HEK293 (cell line): ENCODE measurements around the gene SAMD13.

Experiments
- CTCF ChIA-PET: fragments of 350-600 bp; formaldehyde crosslinking; extraction: SDS; loops from one replicate; lab custom pipeline; 2021; ENCODE audit warnings: antibody characterized with exemption; lab: Yijun Ruan, JAX
- POLR2A ChIA-PET: fragments of 300-600 bp; formaldehyde crosslinking; extraction: SDS; loops from one replicate; lab custom pipeline; 2020; ENCODE audit warnings: antibody characterized with exemption, inconsistent platforms; lab: Yijun Ruan, JAX
- H3K27ac ChIP-seq: fragments of 200-500 bp; sonication (Bioruptor generic); 2 replicates; pipeline ENCODE4 v1.5.1; 2014; ENCODE audit warnings: low read depth, low read length, control low read depth, inconsistent platforms; ENCODE audit errors: extremely low read depth
- H3K36me3 ChIP-seq, 2 experiments: fragments of 200-500 bp in 1 of 2; sonication (Bioruptor generic) in 1 of 2; 1 replicate in 1 of 2; 2 replicates in 1 of 2; pipeline ENCODE4 v1.5.1; 2014 to 2017; ENCODE audit warnings: inconsistent platforms in 2 of 2, low read length in 2 of 2; ENCODE audit not compliant: control insufficient read depth in 2 of 2, insufficient read depth in 1 of 2
- H3K4me1 ChIP-seq: fragments of 200-500 bp; sonication (Bioruptor generic); 2 replicates; pipeline ENCODE4 v1.5.1; 2014; ENCODE audit warnings: mild to moderate bottlenecking, low read length, inconsistent platforms; ENCODE audit not compliant: control insufficient read depth, insufficient read depth
- H3K4me3 ChIP-seq: 2 replicates; pipeline ENCODE4 v1.5.1; 2011; ENCODE audit warnings: low read depth, mild to moderate bottlenecking, control low read depth, low read length, moderate library complexity
- H3K9me3 ChIP-seq: fragments of 200-500 bp; sonication (Bioruptor generic); 2 replicates; pipeline ENCODE4 v1.5.1; 2014; ENCODE audit warnings: low read depth, low read length, inconsistent platforms; ENCODE audit not compliant: control insufficient read depth, insufficient read depth
- GLIS1 ChIP-seq: fragments of 450-650 bp; formaldehyde crosslinking; IDR thresholded peaks from 2 replicates; pipeline ENCODE4 v1.5.1; 2016; ENCODE audit warnings: missing biosample characterization, missing genetic modification characterization
- IKZF3 ChIP-seq: fragments of 450-650 bp; IDR thresholded peaks from 2 replicates; pipeline ENCODE4 v1.5.0; 2018; ENCODE audit warnings: missing biosample characterization, mild to moderate bottlenecking, missing genetic modification characterization, moderate library complexity
- KLF10 ChIP-seq: fragments of 450-650 bp; IDR thresholded peaks from 2 replicates; pipeline ENCODE4 v1.5.1; 2018; ENCODE audit warnings: missing biosample characterization, mild to moderate bottlenecking, missing genetic modification characterization
- KLF7 ChIP-seq: fragments of 450-650 bp; formaldehyde crosslinking; IDR thresholded peaks from 2 replicates; pipeline ENCODE4 v1.5.1; 2016; ENCODE audit warnings: missing biosample characterization, missing genetic modification characterization, borderline replicate concordance
- KLF9 ChIP-seq: fragments of 450-650 bp; formaldehyde crosslinking; IDR thresholded peaks from 2 replicates; pipeline ENCODE4 v1.5.1; 2016; ENCODE audit warnings: missing biosample characterization, missing genetic modification characterization, low read depth
- SCRT1 ChIP-seq: fragments of 450-650 bp; formaldehyde crosslinking; IDR thresholded peaks from 2 replicates; pipeline ENCODE4 v1.5.1; 2016; ENCODE audit warnings: missing biosample characterization, missing genetic modification characterization, borderline replicate concordance
- WT1 ChIP-seq: fragments of 450-650 bp; formaldehyde crosslinking; IDR thresholded peaks from 2 replicates; pipeline ENCODE4 v1.5.1; 2016; ENCODE audit warnings: missing biosample characterization, missing genetic modification characterization
- ZBTB1 ChIP-seq: fragments of 450-650 bp; formaldehyde crosslinking; IDR thresholded peaks from 2 replicates; pipeline ENCODE4 v1.5.1; 2016; ENCODE audit warnings: missing biosample characterization, missing genetic modification characterization
- ZBTB17 ChIP-seq: fragments of 450-650 bp; formaldehyde crosslinking; IDR thresholded peaks from 2 replicates; pipeline ENCODE4 v1.5.1; 2016; ENCODE audit warnings: missing biosample characterization, missing genetic modification characterization
- ZBTB8A ChIP-seq: fragments of 450-650 bp; formaldehyde crosslinking; IDR thresholded peaks from 2 replicates; pipeline ENCODE4 v1.5.1; 2016; ENCODE audit warnings: missing biosample characterization, missing genetic modification characterization
- ZNF174 ChIP-seq: fragments of 450-650 bp; formaldehyde crosslinking; IDR thresholded peaks from 2 replicates; pipeline ENCODE4 v1.5.0; 2017; ENCODE audit warnings: missing biosample characterization, mild to moderate bottlenecking, missing genetic modification characterization
- ZNF335 ChIP-seq: fragments of 450-650 bp; formaldehyde crosslinking; conservative IDR thresholded peaks from 2 replicates; pipeline ENCODE4 v1.5.1; 2016; ENCODE audit warnings: missing biosample characterization, missing genetic modification characterization
- ZNF341 ChIP-seq: fragments of 450-650 bp; formaldehyde crosslinking; IDR thresholded peaks from 2 replicates; pipeline ENCODE4; 2016; ENCODE audit warnings: low read depth, missing biosample characterization, missing genetic modification characterization
- ZNF350 ChIP-seq: fragments of 450-650 bp; formaldehyde crosslinking; IDR thresholded peaks from 2 replicates; pipeline ENCODE4 v1.5.0; 2017; ENCODE audit warnings: missing biosample characterization, mild to moderate bottlenecking, missing genetic modification characterization
- ZNF416 ChIP-seq: fragments of 450-650 bp; formaldehyde crosslinking; IDR thresholded peaks from 2 replicates; pipeline ENCODE4 v1.5.1; 2016; ENCODE audit warnings: missing biosample characterization, missing genetic modification characterization
- ZNF558 ChIP-seq: fragments of 450-650 bp; formaldehyde crosslinking; IDR thresholded peaks from 2 replicates; pipeline ENCODE4 v1.5.1; 2016; ENCODE audit warnings: missing biosample characterization, missing genetic modification characterization
- ZNF629 ChIP-seq: fragments of 450-650 bp; formaldehyde crosslinking; IDR thresholded peaks from 2 replicates; pipeline ENCODE4 v1.5.1; 2017; ENCODE audit warnings: missing biosample characterization, missing genetic modification characterization
- ZSCAN16 ChIP-seq: fragments of 450-650 bp; formaldehyde crosslinking; IDR thresholded peaks from 2 replicates; pipeline ENCODE4 v1.5.1; 2016; ENCODE audit warnings: missing biosample characterization, missing genetic modification characterization
- ZSCAN23 ChIP-seq: fragments of 450-650 bp; formaldehyde crosslinking; IDR thresholded peaks from 2 replicates; pipeline ENCODE4 v1.5.1; 2016; ENCODE audit warnings: missing biosample characterization, missing genetic modification characterization
- ZXDB ChIP-seq: fragments of 450-650 bp; formaldehyde crosslinking; IDR thresholded peaks from 2 replicates; pipeline ENCODE4 v1.5.1; 2016; ENCODE audit warnings: missing biosample characterization, missing genetic modification characterization
- TF ChIP-seq, protein P1 (sequence below): fragments of 450-650 bp; IDR thresholded peaks from 2 replicates; pipeline ENCODE4 v1.5.1; 2018; ENCODE audit warnings: missing biosample characterization, missing genetic modification characterization
- TF ChIP-seq, protein P2 (sequence below): fragments of 450-650 bp; formaldehyde crosslinking; IDR thresholded peaks from 2 replicates; pipeline ENCODE4 v1.5.1; 2017; ENCODE audit warnings: missing biosample characterization, missing genetic modification characterization
- TF ChIP-seq, protein P3 (sequence below): fragments of 450-650 bp; formaldehyde crosslinking; IDR thresholded peaks from 2 replicates; pipeline ENCODE4 v1.5.1; 2016; ENCODE audit warnings: missing biosample characterization, missing genetic modification characterization
- TF ChIP-seq, protein P4 (sequence below): fragments of 450-650 bp; formaldehyde crosslinking; IDR thresholded peaks from 2 replicates; pipeline ENCODE4 v1.5.1; 2017; ENCODE audit warnings: missing biosample characterization, missing genetic modification characterization
- TF ChIP-seq, protein P5 (sequence below): fragments of 450-650 bp; formaldehyde crosslinking; IDR thresholded peaks from 2 replicates; pipeline ENCODE4 v1.5.1; 2016; ENCODE audit warnings: missing biosample characterization, missing genetic modification characterization, borderline replicate concordance

The SAMD13 gene

DNA sequence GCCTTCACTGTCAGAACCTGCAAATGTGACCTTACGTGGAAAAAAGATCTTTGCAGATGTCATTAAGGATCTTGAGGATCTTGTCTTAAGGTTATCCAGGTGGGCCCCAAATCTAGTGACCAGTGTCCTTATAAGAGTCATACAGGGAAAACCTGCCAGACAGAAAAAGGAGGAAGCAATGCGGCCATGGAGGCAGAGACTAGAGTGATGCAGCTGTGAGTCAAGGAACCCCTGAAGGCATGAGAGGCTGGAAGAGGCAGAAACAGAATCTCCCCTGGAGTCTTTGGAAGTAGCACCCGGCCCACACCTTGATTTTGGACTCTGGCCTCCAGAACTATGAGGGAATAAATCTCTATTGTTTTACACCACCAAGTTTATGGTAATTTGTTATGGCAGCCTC is 60.3 kb downstream of the SAMD13 start:
- H3K36me3 ChIP-seq = no peaks in the 10 kb centered on the region
- H3K4me3 ChIP-seq = no peak overlapping the region
- CTCF ChIA-PET = no interaction called here
- no peak overlapping the region for H3K27ac ChIP-seq
- TF ChIP-seq, protein P1, sequence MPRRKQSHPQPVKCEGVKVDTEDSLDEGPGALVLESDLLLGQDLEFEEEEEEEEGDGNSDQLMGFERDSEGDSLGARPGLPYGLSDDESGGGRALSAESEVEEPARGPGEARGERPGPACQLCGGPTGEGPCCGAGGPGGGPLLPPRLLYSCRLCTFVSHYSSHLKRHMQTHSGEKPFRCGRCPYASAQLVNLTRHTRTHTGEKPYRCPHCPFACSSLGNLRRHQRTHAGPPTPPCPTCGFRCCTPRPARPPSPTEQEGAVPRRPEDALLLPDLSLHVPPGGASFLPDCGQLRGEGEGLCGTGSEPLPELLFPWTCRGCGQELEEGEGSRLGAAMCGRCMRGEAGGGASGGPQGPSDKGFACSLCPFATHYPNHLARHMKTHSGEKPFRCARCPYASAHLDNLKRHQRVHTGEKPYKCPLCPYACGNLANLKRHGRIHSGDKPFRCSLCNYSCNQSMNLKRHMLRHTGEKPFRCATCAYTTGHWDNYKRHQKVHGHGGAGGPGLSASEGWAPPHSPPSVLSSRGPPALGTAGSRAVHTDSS (tag by site-specific recombination) = no peak
- TF ChIP-seq SCRT1 (tag by site-specific recombination) (no peak), GLIS1 (no peak), ZNF350 (tag by site-specific recombination) (no peak), ZNF174 (no peak), ZBTB17 (tag by site-specific recombination) (no peak), IKZF3 (no peak), ZSCAN23 (tag by site-specific recombination) (no peak), ZNF558 (no peak), ZBTB8A (tag by site-specific recombination) (no peak), KLF9 (tag by site-specific recombination) (no peak), WT1 (no peak), ZNF629 (no peak), ZXDB (tag by site-specific recombination) (no peak)
- TF ChIP-seq, protein P2, sequence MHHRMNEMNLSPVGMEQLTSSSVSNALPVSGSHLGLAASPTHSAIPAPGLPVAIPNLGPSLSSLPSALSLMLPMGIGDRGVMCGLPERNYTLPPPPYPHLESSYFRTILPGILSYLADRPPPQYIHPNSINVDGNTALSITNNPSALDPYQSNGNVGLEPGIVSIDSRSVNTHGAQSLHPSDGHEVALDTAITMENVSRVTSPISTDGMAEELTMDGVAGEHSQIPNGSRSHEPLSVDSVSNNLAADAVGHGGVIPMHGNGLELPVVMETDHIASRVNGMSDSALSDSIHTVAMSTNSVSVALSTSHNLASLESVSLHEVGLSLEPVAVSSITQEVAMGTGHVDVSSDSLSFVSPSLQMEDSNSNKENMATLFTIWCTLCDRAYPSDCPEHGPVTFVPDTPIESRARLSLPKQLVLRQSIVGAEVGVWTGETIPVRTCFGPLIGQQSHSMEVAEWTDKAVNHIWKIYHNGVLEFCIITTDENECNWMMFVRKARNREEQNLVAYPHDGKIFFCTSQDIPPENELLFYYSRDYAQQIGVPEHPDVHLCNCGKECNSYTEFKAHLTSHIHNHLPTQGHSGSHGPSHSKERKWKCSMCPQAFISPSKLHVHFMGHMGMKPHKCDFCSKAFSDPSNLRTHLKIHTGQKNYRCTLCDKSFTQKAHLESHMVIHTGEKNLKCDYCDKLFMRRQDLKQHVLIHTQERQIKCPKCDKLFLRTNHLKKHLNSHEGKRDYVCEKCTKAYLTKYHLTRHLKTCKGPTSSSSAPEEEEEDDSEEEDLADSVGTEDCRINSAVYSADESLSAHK (tag by site-specific recombination) = no peak
- POLR2A ChIA-PET = no interaction called here
- H3K9me3 ChIP-seq = no peaks in the 10 kb centered on the region
- H3K4me1 ChIP-seq = no peaks in the 10 kb centered on the region

DNA sequence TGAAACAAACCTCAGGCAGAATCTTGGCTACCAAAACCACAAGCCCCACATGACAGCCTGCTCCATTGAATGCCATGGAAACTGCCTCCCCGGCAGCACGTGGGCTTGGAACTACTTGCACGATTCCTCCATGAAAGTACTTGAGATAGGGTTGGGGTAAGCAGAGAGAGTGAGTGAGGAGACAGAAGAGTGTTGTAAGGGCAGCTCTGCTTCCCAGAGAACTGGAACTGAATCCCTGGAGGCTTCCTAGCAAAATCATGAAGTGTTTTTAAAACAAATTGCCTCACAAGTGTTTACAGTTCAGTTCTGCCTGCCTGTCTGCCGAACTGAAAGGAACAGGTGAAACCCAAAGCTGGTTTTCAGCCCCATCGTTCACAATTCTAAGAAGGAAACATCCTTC is 61.5 kb downstream of the SAMD13 start:
- Histone ChIP-seq H3K4me1 (no peaks in the 10 kb centered on the region), H3K36me3 (no peaks in the 10 kb centered on the region), H3K9me3 (no peaks in the 10 kb centered on the region), H3K4me3 (no peak overlapping the region), H3K27ac (no peak overlapping the region)
- no peak for TF ChIP-seq ZSCAN16 (tag by site-specific recombination)
- no peak; the same call in 1 of the 2 replicates for TF ChIP-seq ZNF335 (tag by site-specific recombination)
- TF ChIP-seq, protein P3, sequence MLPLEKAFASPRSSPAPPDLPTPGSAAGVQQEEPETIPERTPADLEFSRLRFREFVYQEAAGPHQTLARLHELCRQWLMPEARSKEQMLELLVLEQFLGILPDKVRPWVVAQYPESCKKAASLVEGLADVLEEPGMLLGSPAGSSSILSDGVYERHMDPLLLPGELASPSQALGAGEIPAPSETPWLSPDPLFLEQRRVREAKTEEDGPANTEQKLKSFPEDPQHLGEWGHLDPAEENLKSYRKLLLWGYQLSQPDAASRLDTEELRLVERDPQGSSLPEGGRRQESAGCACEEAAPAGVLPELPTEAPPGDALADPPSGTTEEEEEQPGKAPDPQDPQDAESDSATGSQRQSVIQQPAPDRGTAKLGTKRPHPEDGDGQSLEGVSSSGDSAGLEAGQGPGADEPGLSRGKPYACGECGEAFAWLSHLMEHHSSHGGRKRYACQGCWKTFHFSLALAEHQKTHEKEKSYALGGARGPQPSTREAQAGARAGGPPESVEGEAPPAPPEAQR (tag by site-specific recombination) = no peak
- TF ChIP-seq, protein P4, sequence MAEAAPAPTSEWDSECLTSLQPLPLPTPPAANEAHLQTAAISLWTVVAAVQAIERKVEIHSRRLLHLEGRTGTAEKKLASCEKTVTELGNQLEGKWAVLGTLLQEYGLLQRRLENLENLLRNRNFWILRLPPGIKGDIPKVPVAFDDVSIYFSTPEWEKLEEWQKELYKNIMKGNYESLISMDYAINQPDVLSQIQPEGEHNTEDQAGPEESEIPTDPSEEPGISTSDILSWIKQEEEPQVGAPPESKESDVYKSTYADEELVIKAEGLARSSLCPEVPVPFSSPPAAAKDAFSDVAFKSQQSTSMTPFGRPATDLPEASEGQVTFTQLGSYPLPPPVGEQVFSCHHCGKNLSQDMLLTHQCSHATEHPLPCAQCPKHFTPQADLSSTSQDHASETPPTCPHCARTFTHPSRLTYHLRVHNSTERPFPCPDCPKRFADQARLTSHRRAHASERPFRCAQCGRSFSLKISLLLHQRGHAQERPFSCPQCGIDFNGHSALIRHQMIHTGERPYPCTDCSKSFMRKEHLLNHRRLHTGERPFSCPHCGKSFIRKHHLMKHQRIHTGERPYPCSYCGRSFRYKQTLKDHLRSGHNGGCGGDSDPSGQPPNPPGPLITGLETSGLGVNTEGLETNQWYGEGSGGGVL (tag by site-specific recombination) = no peak
- TF ChIP-seq ZNF416 = no peak
- TF ChIP-seq, protein P5, sequence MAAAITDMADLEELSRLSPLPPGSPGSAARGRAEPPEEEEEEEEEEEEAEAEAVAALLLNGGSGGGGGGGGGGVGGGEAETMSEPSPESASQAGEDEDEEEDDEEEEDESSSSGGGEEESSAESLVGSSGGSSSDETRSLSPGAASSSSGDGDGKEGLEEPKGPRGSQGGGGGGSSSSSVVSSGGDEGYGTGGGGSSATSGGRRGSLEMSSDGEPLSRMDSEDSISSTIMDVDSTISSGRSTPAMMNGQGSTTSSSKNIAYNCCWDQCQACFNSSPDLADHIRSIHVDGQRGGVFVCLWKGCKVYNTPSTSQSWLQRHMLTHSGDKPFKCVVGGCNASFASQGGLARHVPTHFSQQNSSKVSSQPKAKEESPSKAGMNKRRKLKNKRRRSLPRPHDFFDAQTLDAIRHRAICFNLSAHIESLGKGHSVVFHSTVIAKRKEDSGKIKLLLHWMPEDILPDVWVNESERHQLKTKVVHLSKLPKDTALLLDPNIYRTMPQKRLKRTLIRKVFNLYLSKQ (tag by site-specific recombination) = no peak
- TF ChIP-seq ZBTB1 = no peak
- TF ChIP-seq ZNF341 = no peak
- no peak for TF ChIP-seq KLF10 (tag by site-specific recombination)
- no peak for TF ChIP-seq KLF7
- TF ChIP-seq KLF9 (tag by site-specific recombination) = no peak
- ChIA-PET CTCF (no interaction called here), POLR2A (no interaction called here)
